Skeletal muscle cell (primary cell): ENCODE measurements around the gene TREML4.

Source experiments
- DNase-seq: peaks from one replicate; pipeline ENCODE4 v3.0.0-alpha.2; 2010; ENCODE audit warnings: low read depth
- H3K4me3 ChIP-seq: 2 replicates; pipeline ENCODE4 v1.5.1; 2011; ENCODE audit warnings: low read depth, mild to moderate bottlenecking, control low read depth, low read length, moderate library complexity

Gene TREML4

GRCh38 chr6:41200901-41201763 lies 27.0 kb upstream of the TREML4 start, which contains the start of gene TREML2:
Gene TREML2, minus strand, starts transcription at chr6:41201149. Its CDS starts 141 bp downstream, at chr6:41201008.
- no peak for DNase-seq
- no peak within 1 kb of the TSS for H3K4me3 ChIP-seq

GRCh38 chr6:41201764-41202173 lies 26.4 kb upstream of the TREML4 start:
- DNase-seq, result no peak
- H3K4me3 ChIP-seq, result no peak overlapping the region

GRCh38 chr6:41204156-41204555 lies 24.0 kb upstream of the TREML4 start:
- no peak for DNase-seq
- H3K4me3 ChIP-seq, result no peak overlapping the region

GRCh38 chr6:41208439-41209106 lies 19.6 kb upstream of the TREML4 start:
- no peak for DNase-seq
- H3K4me3 ChIP-seq, result no peak overlapping the region

GRCh38 chr6:41209547-41210320 lies 18.4 kb upstream of the TREML4 start:
- no peak overlapping the region for H3K4me3 ChIP-seq
- no peak for DNase-seq

- H3K4me3 ChIP-seq, result no peak overlapping the region
- DNase-seq, result no peak
These were observed 13.4 kb upstream of the TREML4 start for GRCh38 chr6:41214559-41215238.

GRCh38 chr6:41215777-41216176 lies 12.4 kb upstream of the TREML4 start:
- H3K4me3 ChIP-seq, result no peak overlapping the region
- DNase-seq, result no peak

GRCh38 chr6:41216616-41217015 lies 11.5 kb upstream of the TREML4 start:
- no peak overlapping the region for H3K4me3 ChIP-seq
- no peak for DNase-seq

GRCh38 chr6:41222045-41222444 lies 6.1 kb upstream of the TREML4 start:
- H3K4me3 ChIP-seq, result no peak overlapping the region
- DNase-seq, result no peak

- DNase-seq, result no peak
These were observed 5.6 kb upstream of the TREML4 start for GRCh38 chr6:41222513-41222912.

GRCh38 chr6:41224800-41225199 lies 3.3 kb upstream of the TREML4 start:
- no peak overlapping the region for H3K4me3 ChIP-seq
- no peak for DNase-seq

More at GRCh38 chr6:41222513-41222912, 5.6 kb upstream of the TREML4 start:
- H3K4me3 ChIP-seq, result no peak overlapping the region

- H3K4me3 ChIP-seq, result no peak overlapping the region
- no peak for DNase-seq
These were observed 1.4 kb upstream of the TREML4 start for GRCh38 chr6:41226752-41227151.

- DNase-seq, result no peak
- no peak overlapping the region for H3K4me3 ChIP-seq
These were observed 467 bp downstream of the TREML4 start for GRCh38 chr6:41228616-41229015.

- no peak overlapping the region for H3K4me3 ChIP-seq
- DNase-seq, result no peak
These were observed 1.6 kb downstream of the TREML4 start for GRCh38 chr6:41229721-41230120.

GRCh38 chr6:41231246-41231645 lies 3.1 kb downstream of the TREML4 start:
- no peak for DNase-seq

GRCh38 chr6:41232667-41233066 lies 4.5 kb downstream of the TREML4 start:
- no peak overlapping the region for H3K4me3 ChIP-seq
- DNase-seq, result no peak

More at GRCh38 chr6:41231246-41231645, 3.1 kb downstream of the TREML4 start:
- no peak overlapping the region for H3K4me3 ChIP-seq

GRCh38 chr6:41236276-41236675 lies 8.1 kb downstream of the TREML4 start:
- H3K4me3 ChIP-seq, result no peak overlapping the region
- DNase-seq, result no peak

GRCh38 chr6:41237128-41237527 lies 9.0 kb downstream of the TREML4 start:
- no peak for DNase-seq
- H3K4me3 ChIP-seq, result no peak overlapping the region

GRCh38 chr6:41239467-41240159 lies 11.5 kb downstream of the TREML4 start:
- DNase-seq, result no peak

More at GRCh38 chr6:41239467-41240159, 11.5 kb downstream of the TREML4 start:
- H3K4me3 ChIP-seq, result no peak overlapping the region
